Measurements from ENCODE around the gene NACC2. TPM values are rescaled to one million over a fixed set of nuclear protein-coding genes. Genes with fewer than 3 reads are reported as not detected.

NACC2 gene
- total and polyA plus RNA-seq, 7 donors: 8.5 to 33.5 (median 18.4) TPM

GRCh38 chr9:136024696-136025316 lies 70.3 kb downstream of the NACC2 start:
- TF ChIP-seq CTCF (IDR thresholded peaks at IDR 0.05): no peak
- H3K27me3 ChIP-seq (ENCODE audit: insufficient read depth in 3 of 3, low read length in 2 of 3): no peaks in the 10 kb centered on the region
- WGBS, 3 donors: 58 to 71% (median 62%) methylated on average over 16 of the region's 16 CpGs
- ATAC-seq: no peak
- H3K4me3 ChIP-seq: no peak overlapping the region
- no peaks in the 10 kb centered on the region for H3K36me3 ChIP-seq (ENCODE audit: insufficient read depth in 1 of 2, low read depth in 1 of 2)
- DNase-seq: peak in 1 of 2 donors; percentile 46
- no peak overlapping the region for H3K27ac ChIP-seq
- intact Hi-C loops (cut with DNase I): loop anchor here (5.0 kb wide), 1 partner anchor 62 kb away; no protein-coding TSS in a partner anchor
- no peaks in the 10 kb centered on the region for H3K9me3 ChIP-seq
- H3K4me1 ChIP-seq: peaks cover 52% of the 10 kb centered on the region

- ATAC-seq (no peak), DNase-seq (no peak)
- TF ChIP-seq CTCF (IDR thresholded peaks at IDR 0.05): no peak
- H3K4me3 ChIP-seq: no peak overlapping the region
- no peak overlapping the region for H3K27ac ChIP-seq
- H3K27me3 ChIP-seq (ENCODE audit: insufficient read depth in 3 of 3, low read length in 2 of 3): no peaks in the 10 kb centered on the region
- intact Hi-C loops (cut with DNase I): no loop called here
- 48 to 58% (median 49%) methylated on average over 2 of the region's 2 CpGs for WGBS, 3 donors
- no peaks in the 10 kb centered on the region for H3K36me3 ChIP-seq (ENCODE audit: insufficient read depth in 1 of 2, low read depth in 1 of 2)
- no peaks in the 10 kb centered on the region for H3K9me3 ChIP-seq
- H3K4me1 ChIP-seq: peaks cover 47% of the 10 kb centered on the region
These were observed 70.8 kb downstream of the NACC2 start for GRCh38 chr9:136024286-136024685.

- Histone ChIP-seq H3K27ac (peak overlapping the region; percentile 4), H3K9me3 (no peaks in the 10 kb centered on the region), H3K4me3 (no peak overlapping the region), H3K4me1 (peaks cover 40% of the 10 kb centered on the region), H3K27me3 (ENCODE audit: insufficient read depth in 3 of 3, low read length in 2 of 3) (no peaks in the 10 kb centered on the region), H3K36me3 (ENCODE audit: insufficient read depth in 1 of 2, low read depth in 1 of 2) (no peaks in the 10 kb centered on the region)
- WGBS, 3 donors: 39 to 45% (median 40%) methylated on average over 16 of the region's 16 CpGs
- intact Hi-C loops (cut with DNase I): no loop called here
- DNase-seq: peak; percentile 72 to 86
- TF ChIP-seq CTCF (IDR thresholded peaks at IDR 0.05): no peak
- peak; percentile 18 to 61 (median 48) for ATAC-seq
These were observed 71.5 kb downstream of the NACC2 start for GRCh38 chr9:136023410-136024225.

GRCh38 chr9:136022731-136023409 lies 72.2 kb downstream of the NACC2 start:
- DNase-seq: peak; percentile 7 to 52
- H3K36me3 ChIP-seq (ENCODE audit: insufficient read depth in 1 of 2, low read depth in 1 of 2): no peaks in the 10 kb centered on the region
- ATAC-seq: no peak
- peaks cover 32% of the 10 kb centered on the region for H3K4me1 ChIP-seq
- no peaks in the 10 kb centered on the region for H3K27me3 ChIP-seq (ENCODE audit: insufficient read depth in 3 of 3, low read length in 2 of 3)
- intact Hi-C loops (cut with DNase I): no loop called here
- WGBS, 3 donors: 86 to 93% (median 87%) methylated on average over 22 of the region's 22 CpGs
- H3K4me3 ChIP-seq: no peak overlapping the region
- no peaks in the 10 kb centered on the region for H3K9me3 ChIP-seq
- no peak overlapping the region for H3K27ac ChIP-seq
- no peak for TF ChIP-seq CTCF (IDR thresholded peaks at IDR 0.05)
